ENCODE results near the gene PTPRR. TPM values are rescaled to one million over a fixed set of nuclear protein-coding genes. Genes with fewer than 3 reads are reported as not detected.

PTPRR gene
- total and polyA plus RNA-seq, 2 of the 4 experiments (the other 2 are of a cell fraction) = 0.18 to 0.21 TPM

DNA sequence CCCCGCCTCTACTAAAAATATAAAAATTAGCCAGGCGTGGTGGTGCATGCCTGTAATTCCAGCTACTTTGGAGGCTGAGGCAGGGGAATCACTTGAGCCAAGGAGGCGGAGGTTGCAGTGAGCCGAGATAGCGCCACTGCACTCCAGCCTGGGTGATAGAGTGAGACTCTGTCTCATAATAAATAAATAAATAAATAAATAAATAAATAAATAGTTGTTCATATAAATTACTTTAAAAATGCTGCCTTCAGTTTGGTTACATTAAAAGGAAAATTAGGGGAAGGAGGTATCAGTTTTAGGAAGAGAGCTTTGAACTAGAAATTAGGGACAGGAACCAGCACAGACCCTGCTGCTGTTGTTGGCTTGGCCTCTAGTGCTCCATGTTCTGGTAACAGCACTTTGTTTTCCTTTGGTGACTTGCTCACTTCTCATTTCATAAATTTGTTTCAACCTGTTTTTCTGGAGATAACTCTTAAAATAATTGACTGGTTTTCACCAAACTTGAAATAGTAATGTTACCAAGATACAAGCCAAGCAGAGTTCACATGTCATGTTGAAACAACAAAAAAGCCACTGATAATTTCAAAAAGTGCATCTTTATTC, 260.4 kb downstream of the PTPRR start:
- H2BK15ac ChIP-seq (ENCODE audit: low read depth, low read length) = no peak overlapping the region
- no peaks in the 10 kb centered on the region for H3K9me3 ChIP-seq (ENCODE audit: control insufficient read depth, insufficient read depth, low read length)
- POLR2A ChIA-PET (ENCODE audit: unreplicated experiment) = no interaction called here
- H2BK20ac ChIP-seq (ENCODE audit: low read depth, low read length) = no peak overlapping the region
- no peak overlapping the region for H3K23ac ChIP-seq (ENCODE audit: low read depth, low read length)
- no peak for DNase-seq
- no peak overlapping the region for H3K27ac ChIP-seq (ENCODE audit: insufficient read depth, low read length)
- H2AK9ac ChIP-seq (replicated peaks; ENCODE audit: low read depth, low read length, poor library complexity) = no peak overlapping the region
- no CpG with 5 or more reads among the region's 5 CpGs for WGBS, 2 experiments (ENCODE audit: extremely low coverage in 2 of 2, insufficient read length in 1 of 2)
- no peaks in the 10 kb centered on the region for H4K20me1 ChIP-seq (ENCODE audit: insufficient read depth, low read length)
- no peak overlapping the region for H3K4me2 ChIP-seq (ENCODE audit: low read depth, low read length)
- no peak for TF ChIP-seq MAZ (IDR thresholded peaks at IDR 0.05; ENCODE audit: borderline replicate concordance, low read depth, low read length)
- TF ChIP-seq NFE2L2 (IDR thresholded peaks at IDR 0.05; ENCODE audit: low read depth, low read length) = no peak
- TF ChIP-seq, protein P1, sequence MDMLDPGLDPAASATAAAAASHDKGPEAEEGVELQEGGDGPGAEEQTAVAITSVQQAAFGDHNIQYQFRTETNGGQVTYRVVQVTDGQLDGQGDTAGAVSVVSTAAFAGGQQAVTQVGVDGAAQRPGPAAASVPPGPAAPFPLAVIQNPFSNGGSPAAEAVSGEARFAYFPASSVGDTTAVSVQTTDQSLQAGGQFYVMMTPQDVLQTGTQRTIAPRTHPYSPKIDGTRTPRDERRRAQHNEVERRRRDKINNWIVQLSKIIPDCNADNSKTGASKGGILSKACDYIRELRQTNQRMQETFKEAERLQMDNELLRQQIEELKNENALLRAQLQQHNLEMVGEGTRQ (IDR thresholded peaks at IDR 0.05; ENCODE audit: low read depth, low read length) = no peak
- no peak for TF ChIP-seq CEBPB (IDR thresholded peaks at IDR 0.05; ENCODE audit: low read depth, low read length)
- H3K14ac ChIP-seq (replicated peaks; ENCODE audit: low read depth, low read length) = no peak overlapping the region
- no peak overlapping the region for H4K91ac ChIP-seq (ENCODE audit: insufficient read depth, low read depth, low read length)
- H2AFZ ChIP-seq (replicated peaks; ENCODE audit: low read length, poor library complexity) = no peak overlapping the region
- H3K9me1 ChIP-seq (ENCODE audit: insufficient read depth, low read length) = no peaks in the 10 kb centered on the region
- H3K56ac ChIP-seq (ENCODE audit: extremely low read depth, insufficient read depth, low read length) = no peak overlapping the region
- H2BK5ac ChIP-seq (ENCODE audit: low read depth, low read length, poor library complexity, severe bottlenecking) = no peak overlapping the region
- intact Hi-C loops (cut with micrococcal nuclease) (no loop called here), in situ Hi-C loops (cut with MboI; ENCODE audit: low sequenced_read_pairs) (no loop called here), dilution Hi-C loops (cut with HindIII; ENCODE audit: low sequenced_read_pairs, unreplicated experiment) (no loop called here)
- H3K4me1 ChIP-seq (ENCODE audit: control insufficient read depth, insufficient read depth, low read length) = no peaks in the 10 kb centered on the region
- no peaks in the 10 kb centered on the region for H3K36me3 ChIP-seq (ENCODE audit: control insufficient read depth, insufficient read depth, low read length)
- no peaks in the 10 kb centered on the region for H3K79me1 ChIP-seq (ENCODE audit: low read depth in 1 of 2, low read length in 2 of 2)
- H3K4ac ChIP-seq (ENCODE audit: low read depth, low read length) = no peak overlapping the region
- H2AK5ac ChIP-seq (ENCODE audit: low read depth, low read length) = no peak overlapping the region
- BruUV-seq (replicated peaks) = no TSS peak
- no peaks in the 10 kb centered on the region for H3K27me3 ChIP-seq (ENCODE audit: control insufficient read depth, insufficient read depth, low read length)
- H3K4me3 ChIP-seq (ENCODE audit: insufficient read depth, low read depth, low read length) = no peak overlapping the region
- H4K8ac ChIP-seq (ENCODE audit: low read depth in 2 of 2, low read length in 2 of 2) = no peak overlapping the region
- no peak overlapping the region for H2BK120ac ChIP-seq (ENCODE audit: low read depth, low read length)
- H4K5ac ChIP-seq (ENCODE audit: low read depth, low read length) = no peak overlapping the region
- no peak for ATAC-seq (ENCODE audit: low read depth)
- H3K18ac ChIP-seq (ENCODE audit: low read depth, low read length) = no peak overlapping the region
- CTCF ChIA-PET = no interaction called here
- no peak overlapping the region for H3K9ac ChIP-seq (ENCODE audit: low read depth, low read length)

All from IMR-90 (cell line).